Common myeloid progenitor, CD34-positive (primary cell): ENCODE data around the gene TRABD2B.

Source experiments
- CTCF ChIA-PET: fragments of 350-600 bp; sonication (Branson Sonifier 250); formaldehyde crosslinking; loops from one replicate; lab custom pipeline; 2021; ENCODE audit warnings: antibody characterized with exemption; lab: Charles Lee
- POLR2A ChIA-PET: fragments of 350-600 bp; sonication (Branson Sonifier 250); formaldehyde crosslinking; loops from one replicate; lab custom pipeline; 2021; ENCODE audit warnings: antibody characterized with exemption; lab: Charles Lee
- DNase-seq, 3 donors: peaks; one replicate each; pipeline versions ENCODE4 v3.0.0 to v3.0.0-alpha.2; 2013
- H3K27ac ChIP-seq, 2 experiments: 1 replicate in 1 of 2; 2 replicates in 1 of 2; pipeline ENCODE4 v1.7.0; 2013; ENCODE audit warnings: inconsistent platforms in 2 of 2, low read length in 2 of 2, mild to moderate bottlenecking in 2 of 2, low read depth in 1 of 2, moderate library complexity in 1 of 2; ENCODE audit not compliant: severe bottlenecking in 2 of 2, insufficient read depth in 1 of 2, poor library complexity in 1 of 2
- H3K27me3 ChIP-seq, 5 experiments: replicated peaks in 2 of 5; 1 replicate in 3 of 5; 2 replicates in 2 of 5; pipeline versions ENCODE4 v1.6.1 to v1.7.0; 2013; ENCODE audit warnings: low read length in 4 of 5, mild to moderate bottlenecking in 2 of 5, moderate library complexity in 2 of 5, inconsistent platforms in 1 of 5; ENCODE audit not compliant: insufficient read depth in 5 of 5, control insufficient read depth in 4 of 5
- H3K36me3 ChIP-seq, 4 experiments: 1 replicate in 2 of 4; 2 replicates in 2 of 4; pipeline versions ENCODE4 v1.6.1 to v1.7.0; 2013; ENCODE audit warnings: low read length in 3 of 4, control low read depth in 1 of 4, mild to moderate bottlenecking in 1 of 4; ENCODE audit not compliant: control insufficient read depth in 4 of 4, insufficient read depth in 4 of 4
- H3K4me1 ChIP-seq, 4 experiments: 1 replicate in 3 of 4; 2 replicates in 1 of 4; pipeline versions ENCODE4 v1.6.1 to v1.7.1; 2013; ENCODE audit warnings: low read length in 3 of 4, mild to moderate bottlenecking in 3 of 4, control low read depth in 1 of 4, inconsistent platforms in 1 of 4, moderate library complexity in 1 of 4; ENCODE audit not compliant: control insufficient read depth in 4 of 4, insufficient read depth in 4 of 4; ENCODE audit errors: control extremely low read depth in 1 of 4
- H3K4me3 ChIP-seq, 7 experiments: 1 replicate in 4 of 7; 2 replicates in 3 of 7; pipeline versions ENCODE4 v1.5.1 to v1.7.0; 2013; ENCODE audit warnings: mild to moderate bottlenecking in 7 of 7, low read length in 6 of 7, moderate library complexity in 6 of 7, inconsistent platforms in 2 of 7, low read depth in 2 of 7, control low read depth in 1 of 7; ENCODE audit not compliant: insufficient read depth in 4 of 7, control insufficient read depth in 1 of 7; ENCODE audit errors: extremely low read depth in 1 of 7
- H3K9me3 ChIP-seq, 5 experiments: 1 replicate in 4 of 5; 2 replicates in 1 of 5; pipeline versions ENCODE4 v1.6.1 to v1.7.1; 2013; ENCODE audit warnings: low read length in 4 of 5, mild to moderate bottlenecking in 2 of 5, inconsistent platforms in 1 of 5, low read depth in 1 of 5, moderate library complexity in 1 of 5; ENCODE audit not compliant: control insufficient read depth in 4 of 5, insufficient read depth in 2 of 5; ENCODE audit errors: control extremely low read depth in 1 of 5
- WGBS: methylation state at CpG from one replicate; pipeline ENCODE4 v1.1.5; 2013; ENCODE audit not compliant: insufficient coverage; 5-methylcytosine and 5-hydroxymethylcytosine counted together

The TRABD2B gene

GRCh38 chr1:47778280-47778679, 218.9 kb downstream of the TRABD2B start:
- ChIA-PET CTCF (no interaction called here), POLR2A (no interaction called here)
- H3K36me3 ChIP-seq: no peaks in the 10 kb centered on the region
- H3K9me3 ChIP-seq: no peaks in the 10 kb centered on the region
- H3K4me3 ChIP-seq: no peak overlapping the region
- no peak overlapping the region for H3K27ac ChIP-seq
- WGBS: 98% methylated on average over 6 of the region's 6 CpGs
- no peaks in the 10 kb centered on the region for H3K4me1 ChIP-seq
- DNase-seq: no peak
- peaks cover 0 to 4% (median 0%) of the 10 kb centered on the region in 5 experiments for H3K27me3 ChIP-seq

- DNase-seq: no peak
- no peak overlapping the region for H3K27ac ChIP-seq
- no peaks in the 10 kb centered on the region for H3K9me3 ChIP-seq
- H3K27me3 ChIP-seq: peaks cover 0 to 4% (median 0%) of the 10 kb centered on the region in 5 experiments
- no peaks in the 10 kb centered on the region for H3K4me1 ChIP-seq
- H3K4me3 ChIP-seq: no peak overlapping the region
- ChIA-PET POLR2A (no interaction called here), CTCF (interaction anchor here (1.3 kb wide), 1 partner anchor 8 kb away, joined by 4 read pairs; no protein-coding TSS in a partner anchor)
- no peaks in the 10 kb centered on the region for H3K36me3 ChIP-seq
- 100% methylated on average over 6 of the region's 6 CpGs for WGBS
These were observed 219.9 kb downstream of the TRABD2B start for GRCh38 chr1:47777322-47777721.

GRCh38 chr1:47776667-47777131, 220.5 kb downstream of the TRABD2B start:
- Histone ChIP-seq H3K36me3 (no peaks in the 10 kb centered on the region), H3K4me1 (peaks cover 0 to 3% (median 1%) of the 10 kb centered on the region in 4 experiments), H3K9me3 (no peaks in the 10 kb centered on the region), H3K27ac (no peak overlapping the region), H3K27me3 (peaks cover 0 to 4% (median 0%) of the 10 kb centered on the region in 5 experiments), H3K4me3 (no peak overlapping the region)
- POLR2A ChIA-PET: no interaction called here
- WGBS: 84% methylated on average over 8 of the region's 9 CpGs
- DNase-seq: no peak
- CTCF ChIA-PET: interaction anchor here (1.3 kb wide), 1 partner anchor 9 kb away, joined by 4 read pairs; no protein-coding TSS in a partner anchor

- no peaks in the 10 kb centered on the region for H3K36me3 ChIP-seq
- H3K4me3 ChIP-seq: no peak overlapping the region
- POLR2A ChIA-PET: no interaction called here
- H3K4me1 ChIP-seq: peaks cover 0 to 6% (median 2%) of the 10 kb centered on the region in 4 experiments
- no peak overlapping the region for H3K27ac ChIP-seq
- CTCF ChIA-PET: no interaction called here
- 92% methylated on average over 23 of the region's 24 CpGs for WGBS
- DNase-seq: no peak
- H3K9me3 ChIP-seq: no peaks in the 10 kb centered on the region
- peaks cover 0 to 4% (median 0%) of the 10 kb centered on the region in 5 experiments for H3K27me3 ChIP-seq
These were observed 222.0 kb downstream of the TRABD2B start for GRCh38 chr1:47774986-47775834.

GRCh38 chr1:47772960-47773682, 224.1 kb downstream of the TRABD2B start:
- WGBS: 96% methylated on average over 8 of the region's 11 CpGs
- Histone ChIP-seq H3K27me3 (peaks cover 0 to 4% (median 0%) of the 10 kb centered on the region in 5 experiments), H3K36me3 (no peaks in the 10 kb centered on the region), H3K9me3 (no peaks in the 10 kb centered on the region), H3K4me3 (no peak overlapping the region), H3K4me1 (peaks cover 0 to 6% (median 2%) of the 10 kb centered on the region in 4 experiments), H3K27ac (no peak overlapping the region)
- DNase-seq: no peak
- ChIA-PET CTCF (no interaction called here), POLR2A (no interaction called here)

- H3K36me3 ChIP-seq: no peaks in the 10 kb centered on the region
- CTCF ChIA-PET: no interaction called here
- POLR2A ChIA-PET: no interaction called here
- no peak overlapping the region for H3K4me3 ChIP-seq
- no peak for DNase-seq
- H3K4me1 ChIP-seq: peaks cover 0 to 6% (median 2%) of the 10 kb centered on the region in 4 experiments
- WGBS: 90% methylated on average over 9 of the region's 11 CpGs
- H3K9me3 ChIP-seq: no peaks in the 10 kb centered on the region
- peaks cover 0 to 4% (median 0%) of the 10 kb centered on the region in 5 experiments for H3K27me3 ChIP-seq
- H3K27ac ChIP-seq: no peak overlapping the region
These were observed 224.9 kb downstream of the TRABD2B start for GRCh38 chr1:47772281-47772680.
